Activated CD8-positive, alpha-beta T cell treated with anti-CD3 and anti-CD28 coated beads for 36 hours (primary cell): ENCODE measurements around the gene GNAZ. TPM values are rescaled to one million over a fixed set of nuclear protein-coding genes. Genes with fewer than 3 reads are reported as not detected.

ENCODE experiments used
- ATAC-seq: fragments of 200-7000 bp; cut with Tn5 transposase; one replicate; pipeline ENCODE4 v1.10.0; 2021; ENCODE audit warnings: mild to moderate bottlenecking, moderate library complexity
- CTCF ChIA-PET: fragments of 350-600 bp; sonication (Branson Sonifier 250); formaldehyde crosslinking; loops from one replicate; lab custom pipeline; 2021; ENCODE audit warnings: antibody characterized with exemption; lab: Charles Lee
- POLR2A ChIA-PET: fragments of 350-600 bp; sonication (Branson Sonifier 250); formaldehyde crosslinking; loops from one replicate; lab custom pipeline; 2021; ENCODE audit warnings: antibody characterized with exemption; lab: Charles Lee
- DNase-seq: peaks from one replicate; pipeline ENCODE4 v3.0.0-alpha.2; 2020
- H3K27ac Mint-ChIP-seq: one replicate; pipeline ENCODE4 v1.8.0; 2021; ENCODE audit warnings: mild to moderate bottlenecking, mixed read lengths
- H3K27me3 Mint-ChIP-seq: one replicate; pipeline ENCODE4 v1.8.0; 2021; ENCODE audit warnings: mixed read lengths
- H3K36me3 Mint-ChIP-seq: one replicate; pipeline ENCODE4 v1.8.0; 2021; ENCODE audit warnings: low read depth, mixed read lengths
- H3K4me1 Mint-ChIP-seq: one replicate; pipeline ENCODE4 v1.8.0; 2021; ENCODE audit warnings: low read depth, mixed read lengths
- H3K4me3 Mint-ChIP-seq: one replicate; pipeline ENCODE4 v1.8.0; 2021; ENCODE audit warnings: mild to moderate bottlenecking, moderate library complexity, mixed read lengths
- H3K9me3 Mint-ChIP-seq: one replicate; pipeline ENCODE4 v1.8.0; 2021; ENCODE audit warnings: mixed read lengths
- intact Hi-C: fragments of 100-400 bp; cut with micrococcal nuclease; formaldehyde crosslinking; loops from one replicate; pipeline ENCODE4 v1.10.0; 2022
- total RNA-seq, 2 experiments: library from RNA; stranded (reverse); gene quantifications; one replicate each; pipeline ENCODE4 v1.2.3, GENCODE V29; 2021
- TF ChIP-seq, protein P1 (sequence below): fragments of 200-600 bp; IDR thresholded peaks from one replicate; pipeline ENCODE4 v1.8.0; 2022; ENCODE audit warnings: antibody characterized with exemption, mild to moderate bottlenecking

GNAZ gene
- total RNA-seq, 2 experiments from 2014 or later: 0.50 to 0.56 TPM

DNA sequence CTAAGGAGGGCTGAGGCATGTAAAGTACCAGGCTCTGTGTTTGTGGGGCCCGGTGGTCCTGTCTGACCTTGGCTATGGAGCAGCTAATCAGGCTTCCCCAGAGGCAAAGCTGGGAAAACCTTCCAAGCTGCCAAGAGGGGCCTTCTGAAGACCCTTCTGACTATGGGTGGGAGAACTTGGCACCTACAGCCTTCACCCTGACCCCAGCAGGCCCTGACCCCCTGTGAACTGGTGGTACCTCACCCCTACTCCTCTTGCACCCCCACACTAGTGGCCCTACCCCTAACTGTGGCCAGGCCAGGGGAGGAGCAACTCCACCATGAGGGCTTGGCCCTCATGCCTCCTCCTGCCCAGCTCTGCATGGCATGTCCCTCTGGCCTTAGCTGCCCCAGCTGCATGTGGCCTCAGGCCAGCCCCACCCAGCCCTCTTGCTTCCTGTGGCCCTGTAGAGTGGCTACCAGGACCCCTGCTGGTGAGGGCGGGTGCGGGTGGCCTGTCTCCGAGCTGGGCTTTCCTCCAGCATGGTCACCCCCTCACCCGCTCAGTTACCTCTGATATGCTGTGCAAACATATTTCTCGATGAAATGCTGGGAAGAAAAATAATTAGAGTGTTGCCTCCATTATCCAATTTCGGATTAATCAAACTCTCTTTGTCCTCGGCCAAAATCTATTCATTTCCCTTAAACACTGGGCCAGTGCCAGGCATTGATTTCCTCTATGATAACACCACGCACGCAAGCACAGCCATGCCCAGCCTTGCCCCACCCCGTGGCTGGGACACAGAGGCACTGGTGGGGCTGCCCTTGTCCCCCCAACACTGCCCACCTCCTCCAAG lies 7.5 kb downstream of the GNAZ start:
- H3K27me3 Mint-ChIP-seq: peaks cover 6% of the 10 kb centered on the region

DNA sequence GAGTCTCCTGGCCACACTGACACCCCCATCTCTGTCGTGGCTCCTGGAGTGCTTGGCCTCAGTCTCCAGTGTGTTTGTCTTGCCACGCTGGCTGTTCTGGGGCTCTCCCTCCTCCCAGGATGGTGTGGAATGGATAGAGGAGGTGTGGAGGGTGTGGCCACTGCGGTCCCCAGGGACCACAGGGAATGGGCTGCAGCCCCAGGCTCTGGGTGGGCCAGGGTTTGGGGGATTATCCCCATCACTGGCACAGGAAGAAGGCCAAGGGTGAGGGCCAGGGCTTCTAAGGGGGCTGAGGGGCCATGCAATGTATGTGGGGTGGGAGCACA lies 8.1 kb downstream of the GNAZ start:
- DNase-seq (no peak), ATAC-seq (no peak)
- H3K4me3 Mint-ChIP-seq: no peak overlapping the region
- POLR2A ChIA-PET: no interaction called here
- H3K27ac Mint-ChIP-seq: no peak overlapping the region
- peaks cover 3% of the 10 kb centered on the region for H3K4me1 Mint-ChIP-seq
- CTCF ChIA-PET: no interaction called here
- H3K9me3 Mint-ChIP-seq: no peaks in the 10 kb centered on the region
- intact Hi-C loops: no loop called here
- no peaks in the 10 kb centered on the region for H3K36me3 Mint-ChIP-seq
- peaks cover 6% of the 10 kb centered on the region for H3K27me3 Mint-ChIP-seq
- TF ChIP-seq, protein P1, sequence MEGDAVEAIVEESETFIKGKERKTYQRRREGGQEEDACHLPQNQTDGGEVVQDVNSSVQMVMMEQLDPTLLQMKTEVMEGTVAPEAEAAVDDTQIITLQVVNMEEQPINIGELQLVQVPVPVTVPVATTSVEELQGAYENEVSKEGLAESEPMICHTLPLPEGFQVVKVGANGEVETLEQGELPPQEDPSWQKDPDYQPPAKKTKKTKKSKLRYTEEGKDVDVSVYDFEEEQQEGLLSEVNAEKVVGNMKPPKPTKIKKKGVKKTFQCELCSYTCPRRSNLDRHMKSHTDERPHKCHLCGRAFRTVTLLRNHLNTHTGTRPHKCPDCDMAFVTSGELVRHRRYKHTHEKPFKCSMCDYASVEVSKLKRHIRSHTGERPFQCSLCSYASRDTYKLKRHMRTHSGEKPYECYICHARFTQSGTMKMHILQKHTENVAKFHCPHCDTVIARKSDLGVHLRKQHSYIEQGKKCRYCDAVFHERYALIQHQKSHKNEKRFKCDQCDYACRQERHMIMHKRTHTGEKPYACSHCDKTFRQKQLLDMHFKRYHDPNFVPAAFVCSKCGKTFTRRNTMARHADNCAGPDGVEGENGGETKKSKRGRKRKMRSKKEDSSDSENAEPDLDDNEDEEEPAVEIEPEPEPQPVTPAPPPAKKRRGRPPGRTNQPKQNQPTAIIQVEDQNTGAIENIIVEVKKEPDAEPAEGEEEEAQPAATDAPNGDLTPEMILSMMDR: no peak

More for the DNA sequence above, 7.5 kb downstream of the GNAZ start:
- ChIA-PET POLR2A (no interaction called here), CTCF (no interaction called here)
- H3K4me1 Mint-ChIP-seq: peaks cover 3% of the 10 kb centered on the region
- intact Hi-C loops: no loop called here
- H3K4me3 Mint-ChIP-seq: no peak overlapping the region
- H3K27ac Mint-ChIP-seq: no peak overlapping the region
- TF ChIP-seq, protein P1: no peak
- ATAC-seq: no peak
- no peaks in the 10 kb centered on the region for H3K9me3 Mint-ChIP-seq
- H3K36me3 Mint-ChIP-seq: no peaks in the 10 kb centered on the region
- DNase-seq: no peak

DNA sequence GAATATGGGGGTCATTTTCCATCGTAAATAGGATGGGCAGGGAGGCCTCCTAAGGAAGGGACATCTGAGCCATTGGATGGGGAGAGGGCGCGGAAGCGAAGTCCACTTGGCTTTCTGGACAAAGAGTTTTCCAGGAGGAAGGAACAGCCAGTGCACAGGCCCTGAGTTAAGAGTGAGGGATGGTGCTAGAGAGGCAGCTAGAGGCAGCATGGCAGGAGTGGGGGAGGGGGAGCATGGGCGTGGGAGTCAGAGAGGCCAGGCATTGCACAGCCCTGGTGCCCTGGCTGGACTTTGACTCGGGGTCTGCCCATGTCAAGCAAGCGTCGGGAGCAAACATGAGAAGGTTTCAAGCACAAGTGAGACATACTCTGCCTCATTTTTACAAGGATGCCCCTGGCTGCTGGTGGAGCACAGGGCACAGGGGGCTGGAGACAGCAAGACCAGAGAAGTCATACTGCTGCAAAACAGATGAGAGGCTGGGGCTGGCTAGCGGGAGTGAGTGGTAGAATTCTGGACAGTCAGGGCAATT lies 9.0 kb downstream of the GNAZ start:
- intact Hi-C loops: no loop called here
- ATAC-seq: no peak
- Mint-ChIP-seq H3K36me3 (no peaks in the 10 kb centered on the region), H3K9me3 (no peaks in the 10 kb centered on the region), H3K27me3 (peaks cover 5% of the 10 kb centered on the region), H3K27ac (no peak overlapping the region), H3K4me3 (no peak overlapping the region), H3K4me1 (peaks cover 3% of the 10 kb centered on the region)
- DNase-seq: no peak
- ChIA-PET CTCF (no interaction called here), POLR2A (no interaction called here)
- TF ChIP-seq, protein P1: no peak

DNA sequence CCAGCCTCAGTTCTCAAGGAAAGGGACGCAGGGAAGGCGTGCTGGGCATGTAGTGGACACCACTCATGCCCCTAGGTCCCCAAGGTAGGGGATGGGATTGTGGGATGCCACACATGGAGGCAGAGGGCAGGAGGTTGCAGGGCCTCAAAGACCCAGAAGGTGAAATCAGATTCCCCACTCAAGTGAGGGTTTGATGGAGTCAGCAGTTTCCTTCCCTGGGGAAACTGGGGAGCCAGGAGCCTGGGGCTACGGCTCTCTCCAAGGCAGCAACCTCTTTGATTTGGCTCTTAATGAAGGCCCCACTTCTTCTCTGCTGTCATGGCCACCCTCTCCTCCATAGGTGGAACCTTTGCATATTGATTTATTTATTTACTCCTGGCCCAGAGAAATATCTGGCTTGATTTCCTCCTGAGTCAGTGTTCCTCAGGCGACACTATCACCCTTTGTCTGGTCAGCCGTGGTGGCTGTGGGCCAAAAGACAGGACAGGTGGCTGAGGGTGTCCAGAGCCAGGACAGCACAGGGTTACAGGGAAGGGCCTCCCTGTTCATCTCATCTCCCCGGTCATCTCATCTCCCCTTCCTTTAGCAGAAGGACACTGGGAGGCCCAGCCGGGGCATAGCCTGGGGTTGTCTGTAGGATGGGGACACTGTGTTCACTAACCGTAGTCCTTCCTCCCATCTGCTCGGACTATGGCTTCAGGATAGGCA lies 9.6 kb downstream of the GNAZ start:
- H3K36me3 Mint-ChIP-seq: no peaks in the 10 kb centered on the region
- ChIA-PET CTCF (no interaction called here), POLR2A (no interaction called here)
- intact Hi-C loops: no loop called here
- no peaks in the 10 kb centered on the region for H3K9me3 Mint-ChIP-seq
- H3K4me1 Mint-ChIP-seq: peaks cover 3% of the 10 kb centered on the region
- H3K27ac Mint-ChIP-seq: no peak overlapping the region
- no peaks in the 10 kb centered on the region for H3K27me3 Mint-ChIP-seq
- DNase-seq (no peak), ATAC-seq (no peak)
- no peak overlapping the region for H3K4me3 Mint-ChIP-seq
- TF ChIP-seq, protein P1: no peak
